Hematopoietic multipotent progenitor cell (in vitro differentiated cells): ENCODE data around the gene METTL24. TPM values are rescaled to one million over a fixed set of nuclear protein-coding genes. Genes with fewer than 3 reads are reported as not detected.

Experiments used
- DNase-seq, 3 donors: peaks; one replicate each; pipeline ENCODE4 v3.0.0-alpha.2; 2011 to 2015; ENCODE audit warnings: low read depth in 2 of 3, low spot score in 2 of 3
- total RNA-seq: library from RNA; depleted of rRNA; stranded (reverse); fragments of >200 nt; gene quantifications from one replicate; pipeline ENCODE4 v1.2.3, GENCODE V29; 2012

Gene METTL24
- total RNA-seq, 1 donor = 3.0 TPM

- DNase-seq = no peak
Observed at GRCh38 chr6:110214338-110214737, 143.8 kb downstream of the METTL24 start.

GRCh38 chr6:110211753-110212152 is 146.4 kb downstream of the METTL24 start:
- no peak for DNase-seq

GRCh38 chr6:110207652-110208051 is 150.5 kb downstream of the METTL24 start:
- DNase-seq = no peak

- DNase-seq = no peak
Observed at GRCh38 chr6:110201151-110201884, 156.8 kb downstream of the METTL24 start.

GRCh38 chr6:110198561-110198960 is 159.6 kb downstream of the METTL24 start:
- no peak for DNase-seq

GRCh38 chr6:110196874-110197273 is 161.3 kb downstream of the METTL24 start:
- no peak for DNase-seq

GRCh38 chr6:110195639-110196038 is 162.5 kb downstream of the METTL24 start:
- no peak for DNase-seq

Other genes with a start within 250 kb of the METTL24 start
- gene WASF1, start 178.7 kb downstream of the METTL24 start, total RNA-seq = 12.7 TPM
- 15.9 TPM for gene CDC40, start 177.9 kb downstream of the METTL24 start, total RNA-seq
- 4.6 TPM for gene DDO, start 57.2 kb upstream of the METTL24 start, total RNA-seq
- 25.6 TPM for gene SLC22A16, start 118.3 kb upstream of the METTL24 start, total RNA-seq